HCT116 (cell line): ENCODE data around the gene SSX3.
"Not testable (repeated sequence)": the region's sequence is repeated elsewhere in the genome, so short reads cannot be mapped to it uniquely, and the experiment has no call there.

Experiments used
- EZH2 ChIP-seq: fragments of 200-600 bp; sonication (generic); IDR thresholded peaks from 2 replicates; pipeline ENCODE4 v1.6.1; 2017; ENCODE audit warnings: antibody characterized with exemption, mixed run types
- EZH2phosphoT487 ChIP-seq: fragments of 200-600 bp; IDR thresholded peaks from 2 replicates; pipeline ENCODE4 v1.6.1; 2018; ENCODE audit warnings: antibody characterized with exemption, borderline replicate concordance
- JUND ChIP-seq: IDR thresholded peaks from 2 replicates; pipeline ENCODE4 v1.6.1; 2012
- POLR2AphosphoS5 ChIP-seq: IDR thresholded peaks from 2 replicates; pipeline ENCODE4 v1.6.1; 2011; ENCODE audit warnings: mild to moderate bottlenecking, low read depth, low read length, moderate library complexity
- TCF7L2 ChIP-seq: IDR thresholded peaks from 2 replicates; pipeline ENCODE4 v1.7.0; 2011; ENCODE audit warnings: borderline replicate concordance, inconsistent platforms; ENCODE audit not compliant: insufficient read depth, insufficient read length; ENCODE audit errors: extremely low read depth
- TF ChIP-seq, protein P1 (sequence below), 3 experiments: fragments of 200-600 bp in 1 of 3; sonication (generic) in 1 of 3; IDR thresholded peaks in 2 of 3; conservative IDR thresholded peaks in 1 of 3; 2 replicates each; pipeline ENCODE4 v1.5.1; 2012 to 2017; ENCODE audit warnings: low read depth in 2 of 3, low read length in 2 of 3, antibody characterized with exemption in 1 of 3, borderline replicate concordance in 1 of 3, control low read depth in 1 of 3, mild to moderate bottlenecking in 1 of 3, mixed read lengths in 1 of 3, mixed run types in 1 of 3, moderate library complexity in 1 of 3; ENCODE audit not compliant: insufficient read depth in 1 of 3
- TF ChIP-seq, protein P2 (sequence below): IDR thresholded peaks from 2 replicates; pipeline ENCODE4 v1.6.1; 2012; ENCODE audit warnings: low read depth
- TF ChIP-seq, protein P3 (sequence below): IDR thresholded peaks from 2 replicates; pipeline ENCODE4 v1.6.1; 2011; ENCODE audit warnings: mild to moderate bottlenecking, low read length, moderate library complexity; ENCODE audit not compliant: insufficient replicate concordance; ENCODE audit errors: extremely low read depth

DNA sequence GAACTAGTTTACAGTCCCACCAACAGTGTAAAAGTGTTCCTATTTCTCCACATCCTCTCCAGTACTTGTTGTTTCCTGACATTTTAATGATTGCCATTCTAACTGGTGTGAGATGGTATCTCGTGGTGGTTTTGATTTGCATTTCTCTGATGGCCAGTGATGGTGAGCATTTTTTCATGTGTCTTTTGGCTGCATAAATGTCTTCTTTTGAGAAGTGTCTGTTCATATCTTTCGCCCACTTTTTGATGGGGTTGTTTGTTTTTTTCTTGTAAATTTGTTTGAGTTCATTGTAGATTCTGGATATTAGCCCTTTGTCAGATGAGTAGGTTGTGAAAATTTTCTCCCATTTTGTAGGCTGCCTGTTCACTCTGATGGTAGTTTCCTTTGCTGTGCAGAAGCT lies 40.4 kb upstream of the SSX3 start:
- TF ChIP-seq, protein P1, sequence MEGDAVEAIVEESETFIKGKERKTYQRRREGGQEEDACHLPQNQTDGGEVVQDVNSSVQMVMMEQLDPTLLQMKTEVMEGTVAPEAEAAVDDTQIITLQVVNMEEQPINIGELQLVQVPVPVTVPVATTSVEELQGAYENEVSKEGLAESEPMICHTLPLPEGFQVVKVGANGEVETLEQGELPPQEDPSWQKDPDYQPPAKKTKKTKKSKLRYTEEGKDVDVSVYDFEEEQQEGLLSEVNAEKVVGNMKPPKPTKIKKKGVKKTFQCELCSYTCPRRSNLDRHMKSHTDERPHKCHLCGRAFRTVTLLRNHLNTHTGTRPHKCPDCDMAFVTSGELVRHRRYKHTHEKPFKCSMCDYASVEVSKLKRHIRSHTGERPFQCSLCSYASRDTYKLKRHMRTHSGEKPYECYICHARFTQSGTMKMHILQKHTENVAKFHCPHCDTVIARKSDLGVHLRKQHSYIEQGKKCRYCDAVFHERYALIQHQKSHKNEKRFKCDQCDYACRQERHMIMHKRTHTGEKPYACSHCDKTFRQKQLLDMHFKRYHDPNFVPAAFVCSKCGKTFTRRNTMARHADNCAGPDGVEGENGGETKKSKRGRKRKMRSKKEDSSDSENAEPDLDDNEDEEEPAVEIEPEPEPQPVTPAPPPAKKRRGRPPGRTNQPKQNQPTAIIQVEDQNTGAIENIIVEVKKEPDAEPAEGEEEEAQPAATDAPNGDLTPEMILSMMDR (IDR thresholded peaks at IDR 0.05 in 2 of 3, conservative IDR thresholded peaks at IDR 0.05 in 1 of 3; ENCODE audit: borderline replicate concordance in 1 of 3, insufficient read depth in 1 of 3, low read depth in 2 of 3, low read length in 2 of 3), result not testable (repeated sequence)
- TF ChIP-seq JUND, EZH2phosphoT487, POLR2AphosphoS5, EZH2, TCF7L2: not testable (repeated sequence)
- TF ChIP-seq, protein P2, sequence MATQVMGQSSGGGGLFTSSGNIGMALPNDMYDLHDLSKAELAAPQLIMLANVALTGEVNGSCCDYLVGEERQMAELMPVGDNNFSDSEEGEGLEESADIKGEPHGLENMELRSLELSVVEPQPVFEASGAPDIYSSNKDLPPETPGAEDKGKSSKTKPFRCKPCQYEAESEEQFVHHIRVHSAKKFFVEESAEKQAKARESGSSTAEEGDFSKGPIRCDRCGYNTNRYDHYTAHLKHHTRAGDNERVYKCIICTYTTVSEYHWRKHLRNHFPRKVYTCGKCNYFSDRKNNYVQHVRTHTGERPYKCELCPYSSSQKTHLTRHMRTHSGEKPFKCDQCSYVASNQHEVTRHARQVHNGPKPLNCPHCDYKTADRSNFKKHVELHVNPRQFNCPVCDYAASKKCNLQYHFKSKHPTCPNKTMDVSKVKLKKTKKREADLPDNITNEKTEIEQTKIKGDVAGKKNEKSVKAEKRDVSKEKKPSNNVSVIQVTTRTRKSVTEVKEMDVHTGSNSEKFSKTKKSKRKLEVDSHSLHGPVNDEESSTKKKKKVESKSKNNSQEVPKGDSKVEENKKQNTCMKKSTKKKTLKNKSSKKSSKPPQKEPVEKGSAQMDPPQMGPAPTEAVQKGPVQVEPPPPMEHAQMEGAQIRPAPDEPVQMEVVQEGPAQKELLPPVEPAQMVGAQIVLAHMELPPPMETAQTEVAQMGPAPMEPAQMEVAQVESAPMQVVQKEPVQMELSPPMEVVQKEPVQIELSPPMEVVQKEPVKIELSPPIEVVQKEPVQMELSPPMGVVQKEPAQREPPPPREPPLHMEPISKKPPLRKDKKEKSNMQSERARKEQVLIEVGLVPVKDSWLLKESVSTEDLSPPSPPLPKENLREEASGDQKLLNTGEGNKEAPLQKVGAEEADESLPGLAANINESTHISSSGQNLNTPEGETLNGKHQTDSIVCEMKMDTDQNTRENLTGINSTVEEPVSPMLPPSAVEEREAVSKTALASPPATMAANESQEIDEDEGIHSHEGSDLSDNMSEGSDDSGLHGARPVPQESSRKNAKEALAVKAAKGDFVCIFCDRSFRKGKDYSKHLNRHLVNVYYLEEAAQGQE, result not testable (repeated sequence)
- TF ChIP-seq, protein P3, sequence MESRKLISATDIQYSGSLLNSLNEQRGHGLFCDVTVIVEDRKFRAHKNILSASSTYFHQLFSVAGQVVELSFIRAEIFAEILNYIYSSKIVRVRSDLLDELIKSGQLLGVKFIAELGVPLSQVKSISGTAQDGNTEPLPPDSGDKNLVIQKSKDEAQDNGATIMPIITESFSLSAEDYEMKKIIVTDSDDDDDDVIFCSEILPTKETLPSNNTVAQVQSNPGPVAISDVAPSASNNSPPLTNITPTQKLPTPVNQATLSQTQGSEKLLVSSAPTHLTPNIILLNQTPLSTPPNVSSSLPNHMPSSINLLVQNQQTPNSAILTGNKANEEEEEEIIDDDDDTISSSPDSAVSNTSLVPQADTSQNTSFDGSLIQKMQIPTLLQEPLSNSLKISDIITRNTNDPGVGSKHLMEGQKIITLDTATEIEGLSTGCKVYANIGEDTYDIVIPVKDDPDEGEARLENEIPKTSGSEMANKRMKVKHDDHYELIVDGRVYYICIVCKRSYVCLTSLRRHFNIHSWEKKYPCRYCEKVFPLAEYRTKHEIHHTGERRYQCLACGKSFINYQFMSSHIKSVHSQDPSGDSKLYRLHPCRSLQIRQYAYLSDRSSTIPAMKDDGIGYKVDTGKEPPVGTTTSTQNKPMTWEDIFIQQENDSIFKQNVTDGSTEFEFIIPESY, result not testable (repeated sequence)
